Transverse colon (tissue), 4 donors: ENCODE results near the gene PCAT6. TPM values are rescaled to one million over a fixed set of nuclear protein-coding genes. Genes with fewer than 3 reads are reported as not detected.

Experiments used
- DNase-seq: peaks from one replicate; pipeline ENCODE4 v3.0.0-alpha.2; 2019
- H3K27ac ChIP-seq, 4 donors: fragments of 200-600 bp; sonication (generic); 2 replicates each; pipeline ENCODE4 v1.5.1; 2016 to 2018; ENCODE audit warnings: inconsistent platforms in 4 of 4
- H3K27me3 ChIP-seq: fragments of 200-600 bp; sonication (generic); 2 replicates; pipeline ENCODE4 v1.5.1; 2017; ENCODE audit warnings: inconsistent platforms
- H3K36me3 ChIP-seq, 4 donors: fragments of 200-600 bp; sonication (generic); 2 replicates each; pipeline ENCODE4 v1.5.1; 2017 to 2019; ENCODE audit warnings: inconsistent platforms in 4 of 4
- H3K4me1 ChIP-seq, 4 donors: fragments of 200-600 bp; sonication (generic); 2 replicates each; pipeline ENCODE4 v1.5.1; 2017 to 2020; ENCODE audit warnings: inconsistent platforms in 4 of 4
- H3K4me3 ChIP-seq, 4 donors: fragments of 200-600 bp; sonication (generic); 1 replicate in 1 of 4; 2 replicates in 3 of 4; pipeline versions ENCODE4 v1.5.1 to v1.6.1; 2017 to 2019; ENCODE audit warnings: inconsistent platforms in 4 of 4
- H3K9me3 ChIP-seq, 2 donors: fragments of 200-600 bp; sonication (generic); 2 replicates each; pipeline ENCODE4 v1.5.1; 2017 to 2019; ENCODE audit warnings: inconsistent platforms in 2 of 2
- CTCF ChIP-seq, 5 experiments: fragments of 200-600 bp in 3 of 5; fragments of 450-650 bp in 2 of 5; sonication (generic) in 3 of 5; IDR thresholded peaks; 1 replicate in 2 of 5; 2 replicates in 3 of 5; pipeline ENCODE4 v1.5.1; 2016 to 2017; ENCODE audit warnings: antibody characterized with exemption in 5 of 5, inconsistent platforms in 3 of 5, mild to moderate bottlenecking in 2 of 5, moderate library complexity in 1 of 5
- EP300 ChIP-seq: sonication (generic); formaldehyde crosslinking; IDR thresholded peaks from one replicate; pipeline ENCODE4 v1.6.1; 2017; ENCODE audit warnings: antibody characterized with exemption, low read depth
- POLR2A ChIP-seq: fragments of 450-650 bp; IDR thresholded peaks from one replicate; pipeline ENCODE4 v1.6.1; 2016; ENCODE audit warnings: antibody characterized with exemption, mild to moderate bottlenecking, moderate library complexity
- POLR2AphosphoS5 ChIP-seq, 3 donors: sonication (generic); formaldehyde crosslinking; IDR thresholded peaks; one replicate each; pipeline ENCODE4 v1.6.1; 2016; ENCODE audit warnings: antibody characterized with exemption in 3 of 3
- WGBS, 2 donors: methylation state at CpG; one replicate each; pipeline ENCODE4 v1.1.5; 2018; ENCODE audit warnings: low coverage in 1 of 2; 5-methylcytosine and 5-hydroxymethylcytosine counted together
- in situ Hi-C, 4 donors: fragments of 200-750 bp; cut with MboI; loops; one replicate each; pipeline versions ENCODE4 v1.15.0 to v1.15.1; 2017; ENCODE audit warnings: low sequenced_read_pairs in 3 of 4, low pct_ligation_motif_present in 1 of 4, low pct_unique_long_range_greater_than_20kb in 1 of 4
- intact Hi-C: fragments of 100-400 bp; cut with DNase I; formaldehyde crosslinking; loops from one replicate; pipeline ENCODE4 v1.15.1; 2023; ENCODE audit warnings: low total_unique reads
- total RNA-seq, 4 donors: library from RNA; depleted of rRNA; stranded (reverse); fragments of >200 nt; gene quantifications; one replicate each; pipeline ENCODE4 v1.1.0, GENCODE V29; 2016

PCAT6 gene
- total RNA-seq, 4 donors from 2014 or later = not detected

DNA sequence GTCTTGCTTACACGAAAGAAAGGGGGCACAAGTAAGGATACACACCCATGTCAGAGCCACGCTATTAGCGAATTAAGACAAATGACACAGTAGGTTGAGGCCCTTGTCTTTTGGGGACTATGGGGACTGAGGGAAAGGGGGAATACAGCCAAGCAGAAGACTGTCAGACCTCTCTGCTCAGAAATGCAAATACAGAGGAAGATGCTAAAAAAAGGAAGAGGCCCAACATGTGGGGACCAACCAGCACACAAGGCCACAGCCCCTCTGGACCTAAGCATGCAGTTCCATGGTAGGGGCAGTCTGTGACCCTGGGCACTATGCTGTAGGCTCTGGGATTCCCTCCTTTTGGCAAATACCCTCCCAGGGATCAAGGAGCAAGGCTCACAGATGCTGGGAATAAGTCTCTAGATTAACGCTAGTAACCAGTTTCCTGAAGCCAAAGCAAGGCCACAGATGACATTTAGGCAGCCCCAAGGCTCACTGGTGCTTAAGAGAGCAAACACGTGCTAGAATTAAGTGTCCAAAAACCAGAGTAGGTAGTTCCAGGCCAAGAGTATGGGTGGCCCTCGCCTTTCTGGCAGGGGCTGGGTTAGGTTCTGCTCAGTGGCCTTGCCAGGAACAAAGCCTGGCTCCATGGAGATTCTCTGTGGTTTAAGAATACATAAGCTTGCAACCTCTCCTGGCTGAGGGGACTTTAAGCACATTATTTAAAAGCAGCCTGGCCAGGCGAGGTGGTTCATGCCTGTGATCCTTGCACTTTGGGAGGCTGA lies 40.0 kb downstream of the PCAT6 start:
- DNase-seq = no peak
- no peak overlapping the region for H3K27ac ChIP-seq
- WGBS, 2 donors = 83 to 95% methylated on average over 4 to 7 of the region's 7 CpGs
- in situ Hi-C loops = no loop called here
- H3K9me3 ChIP-seq = no peaks in the 10 kb centered on the region
- H3K36me3 ChIP-seq = no peaks in the 10 kb centered on the region
- H3K4me3 ChIP-seq = no peak overlapping the region
- no peak for TF ChIP-seq POLR2AphosphoS5 (IDR thresholded peaks at IDR 0.05)
- TF ChIP-seq CTCF (IDR thresholded peaks at IDR 0.05) = no peak
- TF ChIP-seq POLR2A = no peak
- TF ChIP-seq EP300 = no peak
- H3K27me3 ChIP-seq = no peaks in the 10 kb centered on the region
- peaks cover 0 to 4% (median 1%) of the 10 kb centered on the region in 4 donors for H3K4me1 ChIP-seq
- intact Hi-C loops = no loop called here

DNA sequence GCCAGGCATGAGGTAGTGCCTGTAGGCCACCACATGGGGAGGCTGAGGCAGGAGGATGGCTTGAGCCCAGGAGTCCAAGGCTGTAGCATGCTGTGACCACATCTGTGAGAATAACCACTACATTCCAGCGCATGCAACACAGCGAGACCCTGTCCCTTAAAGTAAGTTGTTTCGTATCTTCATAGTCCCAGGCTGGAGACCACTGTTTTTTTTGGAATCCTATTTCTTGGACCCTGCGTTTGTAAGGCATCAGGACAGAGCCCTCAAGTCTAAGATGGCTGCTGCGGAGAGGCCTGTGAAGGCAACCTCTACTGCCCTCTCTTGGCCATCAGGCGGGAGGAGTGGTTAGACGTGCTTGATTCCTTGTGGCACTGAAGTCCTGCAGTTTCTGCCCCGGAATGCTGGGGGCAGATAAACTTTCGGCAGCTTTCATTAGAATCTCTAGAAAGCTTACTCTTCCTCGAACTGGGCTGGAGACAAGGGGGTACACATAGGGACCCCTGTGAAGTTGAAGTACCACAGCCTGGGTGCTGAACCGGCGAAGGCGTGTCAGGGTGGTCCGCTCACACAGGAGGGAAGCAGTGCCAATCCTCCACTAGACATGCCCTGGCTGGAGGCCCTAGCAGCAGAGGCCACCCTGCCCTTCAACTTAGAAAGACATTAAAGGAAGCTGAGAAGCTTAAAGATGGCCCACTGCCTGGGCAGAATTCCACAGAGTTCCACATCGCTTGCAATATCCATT lies 41.6 kb downstream of the PCAT6 start:
- in situ Hi-C loops = no loop called here

GRCh38 chr1:202854787-202855186 lies 44.0 kb downstream of the PCAT6 start:
- H3K36me3 ChIP-seq = no peaks in the 10 kb centered on the region
- intact Hi-C loops = no loop called here
- no peak for DNase-seq
- H3K27me3 ChIP-seq = no peaks in the 10 kb centered on the region
- TF ChIP-seq EP300 = no peak
- TF ChIP-seq POLR2A = no peak
- peaks cover 0 to 37% (median 10%) of the 10 kb centered on the region in 4 donors for H3K4me1 ChIP-seq
- H3K4me3 ChIP-seq = no peak overlapping the region
- in situ Hi-C loops = no loop called here
- WGBS, 2 donors = 60 to 86% methylated on average over 1 to 8 of the region's 8 CpGs
- H3K9me3 ChIP-seq = no peaks in the 10 kb centered on the region
- H3K27ac ChIP-seq = no peak overlapping the region

More for the DNA sequence above, 41.6 kb downstream of the PCAT6 start:
- no peak for TF ChIP-seq EP300
- TF ChIP-seq POLR2A = no peak
- TF ChIP-seq CTCF (IDR thresholded peaks at IDR 0.05) = peak; percentile 32 to 51 (median 35)
- H3K36me3 ChIP-seq = no peaks in the 10 kb centered on the region
- peak; percentile 35 for DNase-seq
- no peaks in the 10 kb centered on the region for H3K27me3 ChIP-seq
- H3K4me3 ChIP-seq = no peak overlapping the region
- 20 to 68% methylated on average over 1 to 15 of the region's 15 CpGs for WGBS, 2 donors
- no peak overlapping the region for H3K27ac ChIP-seq
- intact Hi-C loops = no loop called here
- no peaks in the 10 kb centered on the region for H3K9me3 ChIP-seq
- peaks cover 0 to 13% (median 3%) of the 10 kb centered on the region in 4 donors for H3K4me1 ChIP-seq

GRCh38 chr1:202856014-202856413 lies 45.3 kb downstream of the PCAT6 start:
- H3K27ac ChIP-seq = no peak overlapping the region
- in situ Hi-C loops = no loop called here
- H3K36me3 ChIP-seq = no peaks in the 10 kb centered on the region
- no peak for DNase-seq
- H3K27me3 ChIP-seq = no peaks in the 10 kb centered on the region
- no peaks in the 10 kb centered on the region for H3K9me3 ChIP-seq
- TF ChIP-seq EP300 (no peak), POLR2AphosphoS5 (IDR thresholded peaks at IDR 0.05) (no peak), POLR2A (no peak), CTCF (IDR thresholded peaks at IDR 0.05) (no peak)
- peaks cover 6 to 47% (median 17%) of the 10 kb centered on the region in 4 donors for H3K4me1 ChIP-seq
- intact Hi-C loops = no loop called here
- 94 to 97% methylated on average over 2 of the region's 2 CpGs for WGBS, 2 donors
- no peak overlapping the region for H3K4me3 ChIP-seq
